ENCODE data around the gene GPATCH2. TPM values are rescaled to one million over a fixed set of nuclear protein-coding genes. Genes with fewer than 3 reads are reported as not detected.

The GPATCH2 gene
- total RNA-seq, 2 experiments from 2014 or later = 7.5 to 8.5 TPM

GRCh38 chr1:217562229-217562878 lies 68.5 kb downstream of the GPATCH2 start:
- no peak for DNase-seq
- Mint-ChIP-seq H3K9me3 (peaks cover 2% of the 10 kb centered on the region), H3K27ac (no peak overlapping the region), H3K4me3 (no peak overlapping the region), H3K36me3 (peaks cover 19% of the 10 kb centered on the region), H3K4me1 (no peaks in the 10 kb centered on the region), H3K27me3 (no peaks in the 10 kb centered on the region)

- H3K36me3 Mint-ChIP-seq = peaks cover 19% of the 10 kb centered on the region
- no peak overlapping the region for H3K27ac Mint-ChIP-seq
- H3K4me3 Mint-ChIP-seq = no peak overlapping the region
- peaks cover 2% of the 10 kb centered on the region for H3K9me3 Mint-ChIP-seq
- no peaks in the 10 kb centered on the region for H3K4me1 Mint-ChIP-seq
- no peaks in the 10 kb centered on the region for H3K27me3 Mint-ChIP-seq
- no peak for DNase-seq
Observed at GRCh38 chr1:217561446-217561845, 69.4 kb downstream of the GPATCH2 start.

GRCh38 chr1:217554849-217555248 lies 76.0 kb downstream of the GPATCH2 start:
- Mint-ChIP-seq H3K36me3 (peaks cover 15% of the 10 kb centered on the region), H3K4me3 (no peak overlapping the region), H3K9me3 (peaks cover 2% of the 10 kb centered on the region), H3K4me1 (peaks cover 3% of the 10 kb centered on the region), H3K27ac (no peak overlapping the region), H3K27me3 (no peaks in the 10 kb centered on the region)
- no peak for DNase-seq

- DNase-seq = no peak
- no peaks in the 10 kb centered on the region for H3K27me3 Mint-ChIP-seq
- H3K9me3 Mint-ChIP-seq = peaks cover 2% of the 10 kb centered on the region
- peaks cover 3% of the 10 kb centered on the region for H3K4me1 Mint-ChIP-seq
- no peak overlapping the region for H3K27ac Mint-ChIP-seq
- H3K36me3 Mint-ChIP-seq = peaks cover 19% of the 10 kb centered on the region
- H3K4me3 Mint-ChIP-seq = no peak overlapping the region
Observed at GRCh38 chr1:217553949-217554509, 76.9 kb downstream of the GPATCH2 start.

- H3K4me1 Mint-ChIP-seq = peaks cover 3% of the 10 kb centered on the region
- no peak for DNase-seq
- H3K9me3 Mint-ChIP-seq = peaks cover 10% of the 10 kb centered on the region
- no peak overlapping the region for H3K27ac Mint-ChIP-seq
- H3K36me3 Mint-ChIP-seq = peaks cover 29% of the 10 kb centered on the region
- no peak overlapping the region for H3K4me3 Mint-ChIP-seq
- no peaks in the 10 kb centered on the region for H3K27me3 Mint-ChIP-seq
Observed at GRCh38 chr1:217552339-217552951, 78.4 kb downstream of the GPATCH2 start.

- Mint-ChIP-seq H3K27me3 (no peaks in the 10 kb centered on the region), H3K4me3 (no peak overlapping the region), H3K4me1 (no peaks in the 10 kb centered on the region), H3K27ac (no peak overlapping the region), H3K36me3 (peaks cover 22% of the 10 kb centered on the region), H3K9me3 (peaks cover 10% of the 10 kb centered on the region)
- DNase-seq = no peak
Observed at GRCh38 chr1:217542837-217543236, 88.1 kb downstream of the GPATCH2 start.

- Mint-ChIP-seq H3K27me3 (no peaks in the 10 kb centered on the region), H3K27ac (no peak overlapping the region), H3K9me3 (peaks cover 5% of the 10 kb centered on the region), H3K4me1 (no peaks in the 10 kb centered on the region), H3K4me3 (no peak overlapping the region), H3K36me3 (peaks cover 17% of the 10 kb centered on the region)
- DNase-seq = no peak
Observed at GRCh38 chr1:217542136-217542777, 88.6 kb downstream of the GPATCH2 start.

GRCh38 chr1:217540321-217540720 lies 90.6 kb downstream of the GPATCH2 start:
- Mint-ChIP-seq H3K4me1 (no peaks in the 10 kb centered on the region), H3K9me3 (no peaks in the 10 kb centered on the region), H3K36me3 (peaks cover 6% of the 10 kb centered on the region), H3K4me3 (no peak overlapping the region), H3K27ac (no peak overlapping the region), H3K27me3 (no peaks in the 10 kb centered on the region)
- no peak for DNase-seq

GRCh38 chr1:217539510-217539909 lies 91.4 kb downstream of the GPATCH2 start:
- Mint-ChIP-seq H3K27ac (no peak overlapping the region), H3K9me3 (no peaks in the 10 kb centered on the region), H3K4me1 (no peaks in the 10 kb centered on the region), H3K36me3 (peaks cover 3% of the 10 kb centered on the region), H3K4me3 (no peak overlapping the region), H3K27me3 (no peaks in the 10 kb centered on the region)
- no peak for DNase-seq

GRCh38 chr1:217535601-217536377 lies 95.1 kb downstream of the GPATCH2 start:
- Mint-ChIP-seq H3K27ac (no peak overlapping the region), H3K27me3 (no peaks in the 10 kb centered on the region), H3K36me3 (no peaks in the 10 kb centered on the region), H3K4me1 (no peaks in the 10 kb centered on the region), H3K9me3 (peaks cover 1% of the 10 kb centered on the region), H3K4me3 (no peak overlapping the region)
- DNase-seq = no peak

- Mint-ChIP-seq H3K4me3 (no peak overlapping the region), H3K36me3 (peaks cover 4% of the 10 kb centered on the region), H3K4me1 (no peaks in the 10 kb centered on the region), H3K27ac (no peak overlapping the region), H3K9me3 (peaks cover 1% of the 10 kb centered on the region), H3K27me3 (no peaks in the 10 kb centered on the region)
- no peak for DNase-seq
Observed at GRCh38 chr1:217534566-217534965, 96.3 kb downstream of the GPATCH2 start.

- Mint-ChIP-seq H3K4me1 (no peaks in the 10 kb centered on the region), H3K27ac (no peak overlapping the region), H3K9me3 (peaks cover 1% of the 10 kb centered on the region), H3K27me3 (no peaks in the 10 kb centered on the region), H3K4me3 (no peak overlapping the region), H3K36me3 (peaks cover 17% of the 10 kb centered on the region)
- DNase-seq = no peak
Observed at GRCh38 chr1:217528271-217528670, 102.6 kb downstream of the GPATCH2 start.

- Mint-ChIP-seq H3K36me3 (peaks cover 17% of the 10 kb centered on the region), H3K27ac (no peak overlapping the region), H3K27me3 (no peaks in the 10 kb centered on the region), H3K4me1 (no peaks in the 10 kb centered on the region), H3K4me3 (no peak overlapping the region), H3K9me3 (no peaks in the 10 kb centered on the region)
- DNase-seq = no peak
Observed at GRCh38 chr1:217527151-217527550, 103.7 kb downstream of the GPATCH2 start.

GRCh38 chr1:217526636-217527035 lies 104.3 kb downstream of the GPATCH2 start:
- Mint-ChIP-seq H3K36me3 (peaks cover 17% of the 10 kb centered on the region), H3K4me1 (no peaks in the 10 kb centered on the region), H3K27ac (no peak overlapping the region), H3K4me3 (no peak overlapping the region), H3K27me3 (no peaks in the 10 kb centered on the region), H3K9me3 (no peaks in the 10 kb centered on the region)
- no peak for DNase-seq
